ENCODE results near the gene CHL1. TPM values are rescaled to one million over a fixed set of nuclear protein-coding genes. Genes with fewer than 3 reads are reported as not detected.
A peak's percentile ranks its signal among the peaks of the same experiment; 100 is the strongest.

The CHL1 gene
- total and polyA plus RNA-seq, 2 experiments from 2014 or later = 1.4 to 1.9 TPM

GRCh38 chr3:247916-248315, 51.4 kb downstream of the CHL1 start (continued):
- TF ChIP-seq ZNF462 (CRISPR knock-in tag; IDR thresholded peaks at IDR 0.05) (no peak), ZNF331 (CRISPR knock-in tag; IDR thresholded peaks at IDR 0.05; ENCODE audit: low read depth) (no peak), POLR2AphosphoS5 (IDR thresholded peaks at IDR 0.05; ENCODE audit: low read depth) (no peak), EZH2 (IDR thresholded peaks at IDR 0.05; ENCODE audit: low read depth, unreplicated experiment) (no peak)

GRCh38 chr3:248864-249520, 52.4 kb downstream of the CHL1 start:
- H3K27ac ChIP-seq (ENCODE audit: low read depth) = no peak overlapping the region
- H2AFZ ChIP-seq = no peak overlapping the region
- H3K4me2 ChIP-seq = 0 out of 2 replicates have a peak overlapping the region, but pooled peaks have one; percentile 12
- H3K79me2 ChIP-seq (replicated peaks; ENCODE audit: insufficient read depth) = no peaks in the 10 kb centered on the region
- H3K27me3 ChIP-seq (ENCODE audit: insufficient read depth) = no peaks in the 10 kb centered on the region
- no peak for TF ChIP-seq REST (IDR thresholded peaks at IDR 0.05; ENCODE audit: unreplicated experiment)
- Mint-ChIP-seq H3K27me3 (ENCODE audit: insufficient read depth, low read depth, poor library complexity) (no peaks in the 10 kb centered on the region), H3K36me3 (ENCODE audit: low read depth) (peaks cover 16% of the 10 kb centered on the region; the same call in 1 of the 3 replicates), H3K27ac (no peak overlapping the region), H3K4me3 (no peak overlapping the region), H3K9me3 (peaks cover 87% of the 10 kb centered on the region), H3K4me1 (no peaks in the 10 kb centered on the region)
- ATAC-seq = no peak
- no peaks in the 10 kb centered on the region for H3K9me2 ChIP-seq (ENCODE audit: insufficient read depth)
- no peaks in the 10 kb centered on the region for H3F3A ChIP-seq (replicated peaks; ENCODE audit: low read depth)
- DNase-seq (ENCODE audit: low spot score) = no peak
- H3K4me3 ChIP-seq = no peak overlapping the region
- H3K36me3 ChIP-seq (ENCODE audit: insufficient read depth) = no peaks in the 10 kb centered on the region
- peaks cover 10% of the 10 kb centered on the region for H3K4me1 ChIP-seq (ENCODE audit: insufficient read depth)
- H4K20me1 ChIP-seq (replicated peaks; ENCODE audit: insufficient read depth) = no peaks in the 10 kb centered on the region
